NAMALWA (cell line): ENCODE measurements around the gene ALPG.

ENCODE experiments used
- DNase-seq: peaks from one replicate; pipeline ENCODE4 v3.0.0-alpha.2; 2015; ENCODE audit warnings: low spot score

Gene ALPG

DNA sequence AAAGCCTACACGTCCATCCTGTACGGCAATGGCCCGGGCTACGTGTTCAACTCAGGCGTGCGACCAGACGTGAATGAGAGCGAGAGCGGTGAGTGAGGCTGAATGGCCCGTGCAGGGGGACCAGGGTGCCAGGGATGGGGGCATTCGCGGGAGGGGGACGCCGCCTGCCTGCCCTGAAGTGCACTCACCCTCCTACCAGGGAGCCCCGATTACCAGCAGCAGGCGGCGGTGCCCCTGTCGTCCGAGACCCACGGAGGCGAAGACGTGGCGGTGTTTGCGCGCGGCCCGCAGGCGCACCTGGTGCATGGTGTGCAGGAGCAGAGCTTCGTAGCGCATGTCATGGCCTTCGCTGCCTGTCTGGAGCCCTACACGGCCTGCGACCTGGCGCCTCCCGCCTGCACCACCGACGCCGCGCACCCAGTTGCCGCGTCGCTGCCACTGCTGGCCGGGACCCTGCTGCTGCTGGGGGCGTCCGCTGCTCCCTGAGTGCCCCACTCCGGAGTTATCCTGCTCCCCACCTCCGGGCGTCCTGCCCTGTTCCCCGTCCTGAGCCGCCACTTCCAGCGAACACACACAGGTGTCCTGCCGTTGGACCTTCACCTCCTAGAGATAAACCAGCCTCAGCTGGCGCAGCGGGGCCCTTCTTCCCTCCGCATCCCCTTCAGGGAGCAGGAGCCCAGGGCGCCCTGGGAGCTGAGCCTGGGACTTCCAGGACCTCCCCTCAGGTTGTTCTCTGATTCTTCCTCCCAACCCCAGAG lies 52.2 kb downstream of the ALPG start:
- DNase-seq, result no peak

DNA sequence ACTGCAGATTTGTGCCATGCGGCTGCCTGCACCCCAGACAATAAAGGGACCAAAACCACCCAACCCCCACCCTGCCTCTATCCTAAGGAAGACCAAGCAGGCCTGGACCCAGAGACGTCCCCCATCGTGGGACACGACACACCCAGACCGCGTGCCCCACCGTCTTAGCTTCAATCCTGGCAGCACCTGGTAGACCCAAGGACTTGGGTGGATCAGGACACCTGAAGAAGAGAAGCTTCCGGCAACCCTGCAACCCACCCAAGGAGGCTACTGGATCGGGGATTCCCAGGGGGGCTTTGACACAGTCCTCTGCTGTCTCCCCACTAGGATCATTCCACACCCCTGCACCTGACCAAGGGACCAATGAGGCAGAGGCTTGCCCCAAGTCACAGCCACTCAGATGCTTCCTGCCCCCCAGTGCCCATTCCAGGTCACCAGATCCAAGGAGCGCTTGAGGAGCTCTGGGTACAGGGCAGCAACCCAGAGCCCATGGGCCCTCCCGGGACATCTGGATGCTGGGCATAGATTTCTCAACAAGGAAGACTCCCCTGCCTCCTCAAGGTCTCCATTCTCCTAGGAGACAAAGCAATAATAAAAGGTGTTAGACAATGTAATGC lies 52.9 kb downstream of the ALPG start:
- DNase-seq, result no peak

DNA sequence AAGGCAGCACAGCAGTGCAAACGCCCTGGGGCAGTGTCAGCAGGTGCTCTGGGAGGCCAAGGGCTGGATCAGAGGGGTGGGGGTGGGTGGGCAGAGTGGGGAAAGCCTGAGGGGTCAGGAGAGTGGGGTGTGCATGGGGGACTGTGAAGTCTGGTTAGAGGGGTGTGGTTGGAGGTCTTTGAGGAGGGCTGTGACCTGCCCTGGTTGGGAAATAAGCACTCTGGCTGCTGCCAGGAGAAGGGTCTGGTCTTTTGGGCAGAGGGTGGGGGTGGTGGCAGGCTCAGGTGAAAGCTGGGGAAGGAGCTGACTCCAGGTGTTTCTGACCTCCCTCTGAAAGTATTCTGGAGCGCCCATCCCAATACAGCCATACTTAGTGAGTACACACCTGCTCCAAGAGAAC lies 53.5 kb downstream of the ALPG start:
- no peak for DNase-seq
